Hypothalamus (tissue), 51 donors: ENCODE data around the gene VENTX.

ENCODE experiments used
- DNase-seq, 51 donors: peaks; one replicate each; lab custom pipeline; 2025; lab: John Stamatoyannopoulos, UW

The VENTX gene

GRCh38 chr10:133201948-133202725 lies 35.5 kb upstream of the VENTX start:
- no peak for DNase-seq

DNA sequence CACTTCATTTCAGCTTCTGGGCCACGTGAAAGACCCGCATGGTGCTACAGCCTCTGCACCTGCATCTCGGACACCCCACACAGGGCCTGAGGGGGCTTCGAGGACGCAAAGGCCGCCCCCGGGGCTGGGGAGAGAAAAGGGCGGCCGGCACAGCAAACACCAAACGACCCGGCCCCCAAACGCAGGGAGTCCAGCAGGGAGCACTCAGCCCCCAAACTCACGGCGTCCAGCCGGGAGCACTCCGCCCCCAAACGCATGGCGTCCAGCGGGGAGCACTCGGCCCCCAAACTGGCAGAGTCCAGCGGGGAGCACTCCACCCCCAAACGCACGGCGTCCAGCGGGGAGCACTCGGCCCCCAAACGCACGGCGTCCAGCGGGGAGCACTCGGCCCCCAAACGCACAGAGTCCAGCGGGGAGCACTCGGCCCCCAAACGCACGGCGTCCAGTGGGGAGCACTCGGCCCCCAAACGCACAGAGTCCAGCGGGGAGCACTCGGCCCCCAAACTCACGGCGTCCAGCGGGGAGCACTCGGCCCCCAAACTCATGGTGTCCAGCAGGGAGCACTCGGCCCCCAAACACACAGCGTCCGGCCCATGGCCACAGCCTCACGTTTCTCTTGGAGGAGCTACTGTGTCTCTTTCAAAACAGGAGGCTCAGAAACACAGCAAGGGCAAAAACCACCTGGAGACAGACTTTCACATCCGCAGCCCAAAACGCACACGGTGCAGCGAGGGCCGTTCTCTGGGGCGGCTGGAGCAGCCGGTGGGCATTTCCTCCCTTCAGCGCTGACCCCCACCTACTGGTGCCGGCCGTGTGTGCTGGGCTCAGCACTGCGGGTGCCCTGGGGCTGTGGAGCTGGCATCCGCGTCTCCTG lies 34.6 kb upstream of the VENTX start:
- DNase-seq, result no peak

DNA sequence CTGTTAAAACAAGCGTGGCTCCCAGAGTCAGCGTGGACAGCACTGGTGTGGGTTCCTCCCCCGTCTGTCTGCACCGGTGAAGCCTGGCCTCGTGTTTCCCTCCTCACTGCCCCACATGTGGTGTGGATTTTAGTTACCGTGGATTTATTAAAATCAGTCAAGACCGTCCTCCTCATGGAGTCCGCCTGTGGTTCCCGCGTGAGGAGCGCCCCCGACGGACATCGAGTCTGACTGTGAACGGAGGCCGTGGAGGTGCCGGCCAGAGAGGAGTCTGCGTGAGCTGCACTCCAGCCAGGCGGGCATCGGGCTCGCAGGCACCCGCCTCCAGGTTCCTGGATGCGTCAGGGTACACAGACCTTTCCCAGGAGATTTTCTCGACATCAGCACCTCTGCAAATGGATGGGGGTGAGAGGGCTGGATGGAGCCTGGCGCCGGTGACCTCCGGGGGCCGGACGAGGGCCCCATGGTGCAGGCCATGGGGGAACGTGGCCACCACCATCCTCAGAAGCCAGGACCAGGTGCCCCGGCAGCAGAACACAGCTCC lies 33.9 kb upstream of the VENTX start:
- no peak for DNase-seq

DNA sequence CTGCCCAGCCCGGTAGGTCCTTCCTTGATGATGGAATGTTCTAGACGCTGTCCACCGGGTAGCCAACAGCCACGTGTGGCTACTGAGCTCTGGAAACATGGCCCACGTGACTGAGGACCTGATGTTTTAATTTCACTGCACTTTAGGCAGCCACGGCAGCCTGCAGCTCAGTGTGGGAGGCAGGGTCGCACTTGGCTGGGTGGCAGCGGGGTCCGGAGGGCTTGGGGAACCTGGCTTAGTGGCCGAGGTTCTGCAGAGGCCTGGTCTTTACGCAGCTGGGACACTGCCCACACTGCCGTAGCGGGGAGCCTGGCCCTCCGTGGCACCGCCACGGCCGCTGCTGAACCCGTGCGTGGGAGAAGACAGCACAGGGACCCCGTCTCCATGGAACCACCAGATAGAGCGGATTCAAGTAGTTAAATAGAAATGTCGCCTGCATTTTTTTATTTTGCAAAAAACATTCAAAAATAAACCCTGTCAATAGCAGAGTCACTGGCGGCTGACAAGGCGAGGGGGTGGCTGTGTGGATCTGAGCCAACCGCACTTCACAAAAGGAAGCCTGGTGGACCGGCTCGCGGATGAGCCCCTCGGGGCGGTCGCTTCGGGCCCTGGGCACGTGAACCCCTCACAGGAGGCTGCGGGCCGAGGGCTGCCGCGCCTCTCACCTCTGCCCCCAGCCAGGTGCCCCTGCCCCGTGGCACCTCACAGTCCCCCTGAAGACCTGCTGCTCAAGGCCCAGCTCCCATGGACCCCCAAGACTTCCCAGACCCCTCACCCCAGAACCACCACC lies 33.2 kb upstream of the VENTX start:
- DNase-seq, result no peak

GRCh38 chr10:133205146-133205545 lies 32.5 kb upstream of the VENTX start:
- no peak for DNase-seq

DNA sequence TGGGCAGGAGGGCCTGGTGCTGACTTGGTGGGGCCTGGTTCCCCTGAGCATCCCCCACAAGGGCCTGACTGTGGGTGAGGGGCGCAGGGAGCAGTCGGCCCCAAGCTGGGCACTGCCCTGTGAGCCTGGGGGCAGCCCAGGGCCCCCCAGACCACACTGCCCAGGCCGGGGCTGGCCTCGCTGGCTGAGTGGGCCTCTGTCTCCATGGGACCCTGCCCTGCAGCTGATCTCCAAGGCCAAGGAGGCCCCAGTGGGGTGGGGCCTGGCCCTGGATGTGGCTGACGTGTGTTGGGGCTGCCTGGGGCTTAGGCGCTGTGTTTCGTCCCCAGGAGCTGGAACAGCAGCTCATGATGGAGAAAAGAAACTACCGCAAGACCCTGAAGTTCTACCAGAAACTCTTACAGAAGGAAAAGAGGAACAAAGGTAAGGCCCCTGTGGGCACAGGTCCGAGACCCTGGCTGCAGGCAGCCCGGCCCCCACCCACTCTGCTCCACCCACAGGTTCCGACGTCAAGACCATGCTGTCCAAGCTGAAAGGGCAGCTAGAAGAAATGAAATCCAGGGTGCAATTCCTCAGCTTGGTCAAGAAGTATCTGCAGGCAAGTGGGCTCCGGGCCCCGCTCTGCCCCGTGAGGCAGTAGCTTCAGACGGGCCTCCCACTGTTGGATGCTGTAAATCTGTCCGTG lies 31.2 kb upstream of the VENTX start:
- DNase-seq, result no peak

DNA sequence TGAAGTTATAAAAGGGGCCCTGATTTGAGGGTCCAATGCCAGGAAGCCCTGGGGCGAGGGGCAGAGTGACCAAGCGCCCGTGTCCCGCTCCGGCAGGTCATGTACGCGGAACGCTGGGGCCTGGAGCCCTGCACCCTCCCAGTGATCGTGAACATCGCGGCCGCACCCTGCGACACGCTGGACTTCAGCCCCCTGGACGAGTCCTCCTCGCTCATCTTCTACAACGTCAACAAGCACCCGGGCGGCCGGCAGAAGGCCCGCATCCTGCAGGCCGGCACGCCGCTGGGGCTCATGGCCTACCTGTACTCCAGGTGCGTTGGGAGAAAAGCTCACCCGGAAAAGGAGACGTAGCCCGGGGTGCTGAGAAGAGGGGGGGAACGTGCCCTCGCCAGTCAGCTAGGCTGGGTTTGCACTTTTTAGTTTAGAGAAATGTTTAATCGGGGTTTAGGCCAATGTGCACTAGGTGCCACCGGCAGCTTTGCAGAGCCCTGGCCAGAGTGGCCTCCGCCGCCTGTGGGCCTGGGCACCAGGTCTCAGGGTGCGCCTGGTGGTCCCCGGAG lies 30.5 kb upstream of the VENTX start:
- DNase-seq, result no peak

DNA sequence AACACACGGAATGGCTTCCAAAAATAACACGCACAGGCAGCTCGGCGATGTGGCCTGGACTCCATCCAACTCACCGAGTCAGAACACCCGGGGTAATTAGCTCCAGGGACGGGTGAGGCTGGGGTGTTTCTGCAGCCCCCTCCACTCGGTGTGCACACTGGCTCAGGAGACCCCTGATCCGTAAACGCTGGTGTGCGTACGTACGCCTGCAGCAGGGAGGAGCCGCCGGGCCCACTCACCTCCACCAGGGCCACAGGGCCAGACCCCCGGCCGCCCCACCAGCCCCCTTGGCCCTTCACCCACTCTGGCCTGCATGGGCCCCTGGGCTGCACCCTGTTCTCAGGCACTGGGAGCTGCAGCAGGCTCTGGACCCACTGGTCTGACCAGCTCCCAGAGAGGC lies 30.0 kb upstream of the VENTX start:
- no peak for DNase-seq

- DNase-seq, result no peak
Measured at GRCh38 chr10:133208466-133208865, 29.2 kb upstream of the VENTX start.

GRCh38 chr10:133209117-133209516 lies 28.5 kb upstream of the VENTX start:
- no peak for DNase-seq

GRCh38 chr10:133209641-133210040 lies 28.0 kb upstream of the VENTX start:
- DNase-seq, result no peak

GRCh38 chr10:133210398-133211140 lies 27.1 kb upstream of the VENTX start:
- no peak for DNase-seq

GRCh38 chr10:133211141-133211830 lies 26.4 kb upstream of the VENTX start:
- DNase-seq, result no peak

DNA sequence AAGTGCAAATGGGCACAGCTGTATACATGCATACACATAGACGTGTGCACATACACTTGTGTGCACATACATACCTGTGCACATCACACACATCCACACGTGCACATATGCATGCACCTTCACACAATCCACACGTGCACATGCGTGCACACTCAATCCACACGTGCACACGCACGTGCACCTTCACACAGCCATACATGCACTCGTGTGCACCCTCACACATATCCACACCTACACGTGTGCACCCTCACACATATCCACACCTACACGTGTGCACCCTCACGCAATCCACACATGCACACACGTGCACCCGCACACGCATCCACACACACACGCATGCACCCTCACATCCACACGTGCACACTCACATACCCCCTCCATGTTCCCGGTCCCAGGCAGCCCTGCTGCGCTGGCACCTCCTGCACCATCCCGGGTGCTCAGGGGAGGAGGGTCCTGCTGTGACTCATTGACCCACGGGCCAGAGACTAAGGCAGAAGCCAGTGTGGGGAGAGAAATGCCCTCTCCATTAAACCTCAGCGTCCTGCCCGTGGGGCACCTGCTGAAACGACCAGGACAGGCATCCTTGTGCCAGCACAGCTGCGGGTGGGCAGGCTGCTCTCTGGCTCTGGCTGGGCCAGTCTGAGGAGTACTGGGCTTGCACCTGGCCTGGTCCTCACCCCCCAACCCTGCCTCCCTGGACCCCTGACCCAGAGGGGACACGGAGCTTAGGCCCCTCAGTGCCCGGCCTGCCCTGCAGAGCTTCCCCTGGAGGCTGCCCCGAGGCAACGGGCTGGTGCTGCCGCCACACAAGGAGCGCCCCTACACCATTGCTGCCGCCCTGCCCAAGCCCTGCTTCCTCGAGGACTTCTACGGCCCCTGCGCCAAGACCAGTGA lies 25.4 kb upstream of the VENTX start:
- DNase-seq, result no peak

- no peak for DNase-seq
Measured at GRCh38 chr10:133212853-133213494, 24.7 kb upstream of the VENTX start.

- no peak for DNase-seq
Measured at GRCh38 chr10:133213641-133214467, 23.8 kb upstream of the VENTX start.
